HepG2 (cell line): ENCODE results near the gene SPINDOC. TPM values are rescaled to one million over a fixed set of nuclear protein-coding genes. Genes with fewer than 3 reads are reported as not detected.

ENCODE experiments used
- ARID5B ChIP-seq: IDR thresholded peaks from 2 replicates; pipeline ENCODE4 v1.4.0; 2020; ENCODE audit warnings: mild to moderate bottlenecking, missing genetic modification reagents
- CBX1 ChIP-seq: IDR thresholded peaks from one replicate; pipeline ENCODE4 v1.6.1; 2016; ENCODE audit warnings: antibody characterized with exemption, low read depth
- HMGXB4 ChIP-seq, 2 experiments: sonication (generic) in 1 of 2; formaldehyde crosslinking in 1 of 2; IDR thresholded peaks; 2 replicates each; pipeline versions ENCODE4 v1.4.0 to v1.6.1; 2018 to 2020; ENCODE audit warnings: missing genetic modification reagents in 2 of 2, borderline replicate concordance in 1 of 2, low read depth in 1 of 2, mild to moderate bottlenecking in 1 of 2, missing biosample characterization in 1 of 2
- MLX ChIP-seq: IDR thresholded peaks from 2 replicates; pipeline ENCODE4 v1.6.1; 2016
- REL ChIP-seq: sonication (generic); formaldehyde crosslinking; conservative IDR thresholded peaks from 2 replicates; pipeline ENCODE4 v1.8.0; 2022; ENCODE audit warnings: mild to moderate bottlenecking, missing genetic modification reagents, moderate library complexity
- REPIN1 ChIP-seq: sonication (generic); formaldehyde crosslinking; IDR thresholded peaks from 2 replicates; pipeline ENCODE4 v1.8.0; 2022; ENCODE audit warnings: missing genetic modification reagents, low read depth, mild to moderate bottlenecking, borderline replicate concordance
- SP2 ChIP-seq: sonication (generic); formaldehyde crosslinking; IDR thresholded peaks from 2 replicates; pipeline ENCODE4 v1.5.1; 2020; ENCODE audit warnings: mild to moderate bottlenecking, missing genetic modification reagents
- THAP9 ChIP-seq: sonication (generic); formaldehyde crosslinking; IDR thresholded peaks from 2 replicates; pipeline ENCODE4; 2020; ENCODE audit warnings: missing genetic modification reagents, mild to moderate bottlenecking, borderline replicate concordance
- ZBTB20 ChIP-seq: sonication (generic); formaldehyde crosslinking; IDR thresholded peaks from 2 replicates; pipeline ENCODE4 v1.8.1; 2023; ENCODE audit warnings: missing genetic modification reagents, low read depth, mild to moderate bottlenecking, borderline replicate concordance
- ZBTB21 ChIP-seq: sonication (generic); formaldehyde crosslinking; IDR thresholded peaks from 2 replicates; pipeline ENCODE4 v1.4.0; 2020; ENCODE audit warnings: missing genetic modification reagents
- ZGPAT ChIP-seq: IDR thresholded peaks from 2 replicates; pipeline ENCODE4 v1.6.1; 2016; ENCODE audit warnings: mild to moderate bottlenecking
- ZNF280B ChIP-seq: sonication (generic); formaldehyde crosslinking; IDR thresholded peaks from 2 replicates; pipeline ENCODE4 v1.5.0; 2020; ENCODE audit warnings: missing genetic modification reagents, mild to moderate bottlenecking, borderline replicate concordance
- ZNF350 ChIP-seq: sonication (generic); formaldehyde crosslinking; IDR thresholded peaks from 2 replicates; pipeline ENCODE4 v1.4.0; 2020; ENCODE audit warnings: mild to moderate bottlenecking, low read depth, missing genetic modification reagents, borderline replicate concordance
- ZNF891 ChIP-seq: sonication (generic); formaldehyde crosslinking; IDR thresholded peaks from 2 replicates; pipeline ENCODE4 v1.5.0; 2020; ENCODE audit warnings: mild to moderate bottlenecking, missing genetic modification reagents
- polyA plus RNA-seq, 8 experiments: library from polyadenylated mRNA; depleted of rRNA in 3 of 8; stranded (reverse) in 7 of 8; unstranded in 1 of 8; fragments of >200 nt; fragmentation: Illumina TruSeq in 4 of 8; extraction: Trizol in 4 of 8; gene quantifications; 2 replicates each; pipeline versions ENCODE4 v1.2.1 to v1.2.3, GENCODE V29; 2011 to 2016; ENCODE audit warnings: low read depth in 4 of 8, missing spikeins in 1 of 8, mixed read lengths in 1 of 8; ENCODE audit not compliant: insufficient read depth in 1 of 8
- total RNA-seq, 5 experiments: library from RNA; depleted of rRNA; stranded (reverse); fragments of >200 nt; fragmentation: Illumina TruSeq; extraction: Trizol; gene quantifications; 2 replicates each; pipeline ENCODE4 v1.2.3, GENCODE V29; 2016; ENCODE audit warnings: low read depth in 1 of 5

SPINDOC gene
- total and polyA plus RNA-seq, 2 of the 13 experiments (the other 11 are each of a cell fraction or from before 2014, with no cell fraction given) = 21.4 to 29.9 TPM

GRCh38 chr11:63813563-63814382, 517 bp downstream of the SPINDOC start (continued):
- TF ChIP-seq ARID5B (CRISPR knock-in tag) (peak; percentile 36; the same call in 1 of the 2 replicates), MLX (CRISPR knock-in tag) (no peak), SP2 (CRISPR knock-in tag) (0 out of 2 replicates have a peak, but pooled peaks have one; percentile 8), ZBTB20 (CRISPR knock-in tag) (peak; percentile 23; the same call in 1 of the 2 replicates), ZNF280B (CRISPR knock-in tag) (no peak; the same call in 1 of the 2 replicates), ZGPAT (no peak), REPIN1 (CRISPR knock-in tag) (0 out of 2 replicates have a peak, but pooled peaks have one; percentile 47), HMGXB4 (CRISPR knock-in tag; IDR thresholded peaks at IDR 0.05; ENCODE audit: borderline replicate concordance in 1 of 2, low read depth in 1 of 2) (peak; percentile 44 to 54; a peak in 2 of 4 replicates), ZNF891 (CRISPR knock-in tag) (no peak), CBX1 (no peak), REL (CRISPR knock-in tag) (peak; percentile 76; the same call in 1 of the 2 replicates), ZBTB21 (CRISPR knock-in tag) (no peak), THAP9 (CRISPR knock-in tag) (0 out of 2 replicates have a peak, but pooled peaks have one; percentile 38), ZNF350 (CRISPR knock-in tag) (peak; percentile 64; the same call in 1 of the 2 replicates)
